ENCODE results near the gene RPL7L1.

DNA sequence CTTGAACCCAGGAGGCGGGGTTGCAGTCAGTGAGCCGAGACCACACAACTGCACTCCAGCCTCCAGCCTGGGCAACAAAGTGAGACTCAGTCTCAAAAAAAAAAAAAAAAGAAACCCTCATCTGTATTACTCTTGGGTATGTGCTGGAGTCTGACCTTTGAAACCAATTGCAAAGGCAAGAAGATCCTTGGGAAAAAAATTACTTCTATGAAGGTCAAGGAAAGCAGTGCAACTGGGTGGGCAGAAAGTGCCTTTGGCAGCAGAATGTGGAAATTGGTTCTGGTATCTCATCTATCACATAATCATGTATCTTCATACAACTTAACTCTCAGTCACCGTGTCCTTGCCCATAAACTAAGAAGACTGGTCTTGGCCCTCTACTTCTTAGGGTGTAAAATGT lies 7.7 kb upstream of the RPL7L1 start:
- TF ChIP-seq, protein P1, sequence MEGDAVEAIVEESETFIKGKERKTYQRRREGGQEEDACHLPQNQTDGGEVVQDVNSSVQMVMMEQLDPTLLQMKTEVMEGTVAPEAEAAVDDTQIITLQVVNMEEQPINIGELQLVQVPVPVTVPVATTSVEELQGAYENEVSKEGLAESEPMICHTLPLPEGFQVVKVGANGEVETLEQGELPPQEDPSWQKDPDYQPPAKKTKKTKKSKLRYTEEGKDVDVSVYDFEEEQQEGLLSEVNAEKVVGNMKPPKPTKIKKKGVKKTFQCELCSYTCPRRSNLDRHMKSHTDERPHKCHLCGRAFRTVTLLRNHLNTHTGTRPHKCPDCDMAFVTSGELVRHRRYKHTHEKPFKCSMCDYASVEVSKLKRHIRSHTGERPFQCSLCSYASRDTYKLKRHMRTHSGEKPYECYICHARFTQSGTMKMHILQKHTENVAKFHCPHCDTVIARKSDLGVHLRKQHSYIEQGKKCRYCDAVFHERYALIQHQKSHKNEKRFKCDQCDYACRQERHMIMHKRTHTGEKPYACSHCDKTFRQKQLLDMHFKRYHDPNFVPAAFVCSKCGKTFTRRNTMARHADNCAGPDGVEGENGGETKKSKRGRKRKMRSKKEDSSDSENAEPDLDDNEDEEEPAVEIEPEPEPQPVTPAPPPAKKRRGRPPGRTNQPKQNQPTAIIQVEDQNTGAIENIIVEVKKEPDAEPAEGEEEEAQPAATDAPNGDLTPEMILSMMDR (conservative IDR thresholded peaks at IDR 0.05 in 1 of 2, IDR thresholded peaks at IDR 0.05 in 1 of 2; ENCODE audit: extremely low read depth in 1 of 2, insufficient read depth in 1 of 2, low read depth in 1 of 2, low read length in 2 of 2) = no peak
- TF ChIP-seq EZH2 (IDR thresholded peaks at IDR 0.05; ENCODE audit: borderline replicate concordance, low read length) = no peak

Measured in mammary epithelial cell (primary cell).